Measurements from ENCODE around the gene PLK5.
"Not testable (repeated sequence)": the region's sequence is repeated elsewhere in the genome, so short reads cannot be mapped to it uniquely, and the experiment has no call there.

The PLK5 gene

GRCh38 chr19:1509602-1510441 lies 14.1 kb upstream of the PLK5 start:
- DNase-seq = no peak

GRCh38 chr19:1510442-1510806 lies 13.5 kb upstream of the PLK5 start:
- DNase-seq = no peak

DNA sequence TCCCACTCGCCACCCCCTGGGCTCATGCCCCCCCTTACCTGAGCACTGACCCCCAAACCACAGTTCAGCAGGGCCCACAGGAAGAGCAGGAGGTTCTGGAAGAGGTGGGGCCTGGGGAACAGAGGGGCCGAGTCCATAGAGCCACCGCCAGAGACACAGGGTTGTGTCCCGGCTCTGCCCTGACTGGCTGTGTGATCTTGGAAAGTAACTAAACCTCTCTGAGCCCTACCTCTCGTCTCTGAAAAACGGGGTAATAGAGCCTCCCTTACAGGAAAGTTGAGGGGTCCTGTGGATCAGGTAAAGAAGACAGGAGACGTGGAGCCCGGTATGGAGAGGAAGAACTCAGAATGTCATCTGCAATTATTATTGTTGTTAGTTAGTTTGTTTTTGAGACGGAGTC lies 13.1 kb upstream of the PLK5 start:
- no peak for DNase-seq

DNA sequence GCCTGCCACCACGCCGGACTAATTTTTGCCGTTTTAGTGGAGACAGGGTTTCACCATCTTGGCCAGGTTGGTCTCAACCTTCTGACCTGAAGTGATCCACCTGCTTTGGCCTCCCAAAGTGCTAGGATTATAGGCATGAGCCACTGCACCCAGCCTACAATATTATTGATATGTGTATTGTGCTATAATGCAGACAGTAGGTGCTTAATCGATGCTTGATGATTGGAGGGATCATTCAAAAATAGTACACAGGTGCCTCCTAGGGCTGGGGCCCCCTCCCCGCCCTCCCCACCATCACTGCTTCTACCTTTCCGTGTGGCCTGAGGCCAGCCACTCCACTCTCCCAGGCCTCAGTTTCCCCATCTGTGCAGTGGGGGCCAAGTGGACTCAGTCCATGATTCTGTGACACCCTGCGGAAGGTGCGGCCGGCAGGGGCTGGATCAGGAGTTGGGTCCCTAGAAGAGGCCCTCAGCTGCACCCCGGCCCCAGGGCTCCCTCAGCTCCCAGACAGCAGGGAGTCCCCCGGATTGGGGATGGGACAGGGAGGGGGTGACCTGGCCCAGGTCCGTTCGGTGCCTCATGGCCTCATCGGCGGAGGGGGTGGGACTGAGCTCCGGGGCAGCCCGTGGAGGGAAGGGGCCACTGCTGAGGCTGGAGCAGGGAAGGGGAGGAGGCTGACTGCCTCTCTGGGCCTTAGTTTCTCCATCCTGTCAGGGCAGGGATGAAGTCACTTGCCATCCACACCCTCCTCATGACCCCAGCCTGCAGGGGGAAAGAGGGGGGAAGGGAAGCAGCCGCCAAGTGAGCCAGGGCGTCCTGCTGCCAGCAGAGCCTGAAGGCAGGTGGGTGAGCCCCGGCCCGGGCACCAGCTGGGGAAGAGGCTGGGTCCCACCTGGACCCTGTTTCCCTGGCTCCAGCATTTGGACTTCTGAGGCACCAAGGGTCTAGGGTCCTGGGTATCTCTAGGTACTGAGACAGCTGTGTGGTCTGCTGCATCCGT lies 12.3 kb upstream of the PLK5 start:
- DNase-seq = no peak

- no peak for DNase-seq
These were observed 11.0 kb upstream of the PLK5 start, which contains the start of gene ADAMTSL5 for GRCh38 chr19:1512671-1513498. Gene ADAMTSL5 (minus strand): TSS chr19:1513019. CDS start chr19:1510943, 2,076 bp downstream.

- DNase-seq = no peak
These were observed 10.2 kb upstream of the PLK5 start for GRCh38 chr19:1513499-1514294.

DNA sequence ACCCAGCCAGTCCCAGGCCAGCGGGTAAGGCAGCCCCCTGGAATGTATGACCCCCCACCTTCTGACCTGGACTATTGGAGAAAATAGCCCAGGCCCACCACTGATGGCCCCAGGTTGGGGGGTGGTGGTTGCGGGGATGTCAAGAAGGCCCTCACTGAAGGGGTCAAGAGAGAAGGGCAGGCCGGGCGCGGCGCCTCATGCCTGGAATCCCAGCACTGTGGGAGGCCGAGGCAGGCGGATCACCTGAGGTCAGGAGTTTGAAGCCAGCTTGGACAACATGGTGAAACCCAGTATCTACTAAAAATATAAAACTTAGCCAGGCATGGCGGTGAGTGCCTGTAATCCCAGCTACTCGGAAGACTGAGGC lies 9.6 kb upstream of the PLK5 start:
- no peak for DNase-seq

GRCh38 chr19:1514986-1515721 lies 8.7 kb upstream of the PLK5 start:
- no peak for DNase-seq

DNA sequence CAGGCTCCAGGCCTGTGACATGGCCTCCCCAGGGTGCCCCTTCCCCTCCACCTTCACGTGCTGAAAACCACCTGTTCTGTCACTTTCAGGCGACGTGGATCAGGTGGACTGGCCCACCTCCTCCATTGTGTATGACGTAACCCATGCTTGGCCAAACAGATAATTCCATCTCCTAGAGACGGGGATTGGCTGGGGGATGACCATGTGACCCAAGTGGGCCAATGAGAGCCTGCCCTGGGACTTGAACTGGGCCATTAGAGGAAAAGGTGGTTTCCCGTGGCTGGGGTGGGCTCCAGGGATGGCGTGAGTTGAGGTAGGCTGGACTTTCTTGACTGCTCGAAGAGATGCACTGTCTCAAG lies 7.5 kb upstream of the PLK5 start:
- DNase-seq = no peak

GRCh38 chr19:1518471-1518870 lies 5.4 kb upstream of the PLK5 start:
- no peak for DNase-seq

- not testable (repeated sequence) for DNase-seq
These were observed 4.1 kb upstream of the PLK5 start for GRCh38 chr19:1519802-1520201.

GRCh38 chr19:1520203-1520780 lies 3.6 kb upstream of the PLK5 start:
- no peak for DNase-seq

- no peak for DNase-seq
These were observed 2.2 kb upstream of the PLK5 start for GRCh38 chr19:1521636-1522035.

DNA sequence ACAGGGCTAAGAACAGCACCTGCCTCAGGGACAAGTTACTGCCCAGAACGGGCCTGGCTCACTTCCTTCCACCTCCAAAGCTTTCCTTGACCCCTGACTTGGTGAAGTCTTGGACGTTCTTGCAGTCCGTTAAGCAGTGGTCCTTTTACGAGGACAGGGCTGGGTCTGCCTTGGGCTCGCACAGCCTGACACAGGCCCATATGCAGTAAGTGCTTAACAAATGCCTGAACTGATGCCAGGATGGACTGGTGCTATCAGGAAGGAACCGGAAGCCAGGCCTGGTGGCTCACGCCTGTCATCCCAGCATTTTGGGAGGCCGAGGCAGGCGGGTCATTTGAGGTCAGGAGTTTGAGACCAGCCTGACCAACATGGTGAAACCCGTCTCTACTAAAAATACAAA lies 1.8 kb upstream of the PLK5 start:
- no peak for DNase-seq

DNA sequence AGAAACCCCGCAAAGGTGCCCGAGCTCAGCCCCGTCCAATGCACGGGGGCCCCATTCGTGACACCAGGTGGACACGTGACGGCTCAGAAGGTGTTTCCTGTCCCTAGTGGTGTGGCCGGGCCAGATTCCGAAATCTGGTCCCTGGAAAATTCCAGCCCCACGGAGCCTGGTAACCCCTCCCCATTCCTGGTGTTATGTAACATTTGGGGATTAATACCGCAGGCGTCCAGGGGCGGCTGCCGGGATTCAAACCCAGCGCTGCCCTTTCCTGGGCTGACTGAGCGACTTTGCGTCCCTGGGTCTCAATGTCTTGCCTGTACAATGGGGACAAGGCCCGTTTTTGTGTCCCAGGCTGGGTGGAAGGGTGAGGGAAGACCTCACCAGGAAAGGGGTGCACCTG lies 1.0 kb upstream of the PLK5 start:
- DNase-seq = no peak

- DNase-seq = no peak
These were observed 552 bp downstream of the PLK5 start for GRCh38 chr19:1524287-1524971.

- DNase-seq = no peak
These were observed 1.1 kb downstream of the PLK5 start for GRCh38 chr19:1524972-1525325.

DNA sequence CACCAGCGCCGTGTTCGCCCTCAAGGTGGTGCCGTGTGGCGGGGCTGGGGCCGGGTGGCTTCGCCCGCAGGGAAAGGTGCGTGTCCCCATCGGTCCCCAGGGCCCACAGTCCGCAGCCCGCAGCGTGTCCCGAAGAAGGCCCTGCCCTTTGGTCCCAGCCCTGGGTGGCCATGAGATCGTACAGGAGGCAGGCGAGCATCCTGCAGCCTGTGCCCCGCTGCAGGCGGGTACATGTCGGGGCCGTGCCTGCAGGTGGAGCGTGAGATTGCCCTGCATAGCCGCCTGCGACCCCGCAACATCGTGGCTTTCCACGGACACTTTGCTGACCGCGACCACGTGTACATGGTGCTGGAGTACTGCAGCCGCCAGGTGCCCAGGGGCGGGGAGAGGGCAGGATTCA lies 1.5 kb downstream of the PLK5 start:
- no peak for DNase-seq

- no peak for DNase-seq
These were observed 2.3 kb downstream of the PLK5 start for GRCh38 chr19:1526066-1526778.
